Rectal smooth muscle tissue (tissue), 1 donor: ENCODE data around the gene AHSG.

Experiments
- H3K27ac ChIP-seq: one replicate; pipeline ENCODE4 v1.7.0; 2013; ENCODE audit warnings: low read depth, low read length, inconsistent platforms
- H3K27me3 ChIP-seq: one replicate; pipeline ENCODE4 v1.7.0; 2013; ENCODE audit warnings: low read length; ENCODE audit not compliant: control insufficient read depth, insufficient read depth
- H3K36me3 ChIP-seq: one replicate; pipeline ENCODE4 v1.7.0; 2013; ENCODE audit warnings: low read length; ENCODE audit not compliant: control insufficient read depth, insufficient read depth
- H3K4me1 ChIP-seq: one replicate; pipeline ENCODE4 v1.7.0; 2013; ENCODE audit warnings: low read length; ENCODE audit not compliant: control insufficient read depth, insufficient read depth
- H3K4me3 ChIP-seq: one replicate; pipeline ENCODE4 v1.7.0; 2013; ENCODE audit warnings: low read length
- H3K9ac ChIP-seq: one replicate; pipeline ENCODE4 v1.7.0; 2013; ENCODE audit warnings: low read length

The AHSG gene

GRCh38 chr3:186665625-186666188 lies 52.8 kb downstream of the AHSG start, which contains the start of gene HRG:
Gene HRG (plus strand): TSS chr3:186666014. CDS start chr3:186666032, 18 bp downstream.
- Histone ChIP-seq H3K36me3 (no peaks in the 10 kb centered on the region), H3K9ac (no peak within 1 kb of the TSS), H3K27me3 (no peaks in the 10 kb centered on the region), H3K4me1 (no peaks in the 10 kb centered on the region), H3K27ac (no peak within 1 kb of the TSS), H3K4me3 (no peak within 1 kb of the TSS)

GRCh38 chr3:186668426-186668825 lies 55.6 kb downstream of the AHSG start:
- H3K4me1 ChIP-seq, result no peaks in the 10 kb centered on the region
- H3K36me3 ChIP-seq, result no peaks in the 10 kb centered on the region
- no peak overlapping the region for H3K4me3 ChIP-seq
- H3K27ac ChIP-seq, result no peak overlapping the region
- H3K9ac ChIP-seq, result no peak overlapping the region
- H3K27me3 ChIP-seq, result no peaks in the 10 kb centered on the region

GRCh38 chr3:186669378-186670084 lies 56.7 kb downstream of the AHSG start:
- Histone ChIP-seq H3K4me3 (no peak overlapping the region), H3K27me3 (no peaks in the 10 kb centered on the region), H3K36me3 (no peaks in the 10 kb centered on the region), H3K27ac (no peak overlapping the region), H3K4me1 (no peaks in the 10 kb centered on the region), H3K9ac (no peak overlapping the region)

- Histone ChIP-seq H3K4me3 (no peak overlapping the region), H3K9ac (no peak overlapping the region), H3K36me3 (no peaks in the 10 kb centered on the region), H3K27ac (no peak overlapping the region), H3K27me3 (no peaks in the 10 kb centered on the region), H3K4me1 (no peaks in the 10 kb centered on the region)
Measured at GRCh38 chr3:186670155-186670554, 57.3 kb downstream of the AHSG start.
